Nephron progenitor cell (in vitro differentiated cells): ENCODE data around the gene GSN.
A peak's percentile ranks its signal among the peaks of the same experiment; 100 is the strongest.

ENCODE experiments used
- DNase-seq: peaks from one replicate; pipeline ENCODE4 v3.0.0; 2021
- H3K27ac Mint-ChIP-seq: 2 replicates; pipeline ENCODE4 v1.8.0; 2021; ENCODE audit warnings: mild to moderate bottlenecking, moderate library complexity, mixed read lengths
- H3K27me3 Mint-ChIP-seq: 2 replicates; pipeline ENCODE4 v1.8.0; 2021; ENCODE audit warnings: mild to moderate bottlenecking, low read depth, mixed read lengths; ENCODE audit not compliant: poor library complexity
- H3K36me3 Mint-ChIP-seq: 2 replicates; pipeline ENCODE4 v1.8.0; 2021; ENCODE audit warnings: low read depth, mixed read lengths
- H3K4me1 Mint-ChIP-seq: 2 replicates; pipeline ENCODE4 v1.8.0; 2021; ENCODE audit warnings: mixed read lengths
- H3K4me3 Mint-ChIP-seq: 2 replicates; pipeline ENCODE4 v1.8.0; 2021; ENCODE audit warnings: mild to moderate bottlenecking, moderate library complexity, mixed read lengths
- H3K9me3 Mint-ChIP-seq: 2 replicates; pipeline ENCODE4 v1.8.0; 2021; ENCODE audit warnings: mild to moderate bottlenecking, moderate library complexity, mixed read lengths
- TF ChIP-seq, protein P1 (sequence below): fragments of 200-600 bp; sonication (generic); IDR thresholded peaks from 2 replicates; pipeline ENCODE4 v1.5.0; 2021; ENCODE audit warnings: antibody characterized with exemption

GSN gene

DNA sequence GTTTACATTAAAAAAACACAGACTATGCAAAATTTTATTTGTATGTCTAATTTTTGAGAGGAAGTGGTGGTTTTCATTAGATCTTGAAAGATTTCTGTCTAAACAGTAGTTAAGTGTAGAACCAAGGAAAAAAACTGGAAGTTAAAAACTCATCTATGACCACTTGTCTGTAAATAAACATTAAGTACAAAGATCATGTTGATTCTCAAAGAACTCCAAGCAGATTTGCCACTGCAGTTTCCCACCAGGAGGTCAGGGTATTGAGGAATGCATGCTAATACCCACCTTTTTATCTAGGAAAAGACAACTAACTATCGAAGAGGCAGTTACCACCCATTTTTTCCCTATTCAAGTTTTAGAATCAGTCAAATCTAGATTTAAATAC lies 100.2 kb downstream of the GSN start:
- Mint-ChIP-seq H3K4me3 (peak overlapping the region; percentile 52), H3K9me3 (peaks cover 5% of the 10 kb centered on the region), H3K36me3 (peaks cover 4% of the 10 kb centered on the region), H3K4me1 (peaks cover 17% of the 10 kb centered on the region), H3K27ac (no peak overlapping the region), H3K27me3 (peaks cover 36% of the 10 kb centered on the region)
- TF ChIP-seq, protein P1, sequence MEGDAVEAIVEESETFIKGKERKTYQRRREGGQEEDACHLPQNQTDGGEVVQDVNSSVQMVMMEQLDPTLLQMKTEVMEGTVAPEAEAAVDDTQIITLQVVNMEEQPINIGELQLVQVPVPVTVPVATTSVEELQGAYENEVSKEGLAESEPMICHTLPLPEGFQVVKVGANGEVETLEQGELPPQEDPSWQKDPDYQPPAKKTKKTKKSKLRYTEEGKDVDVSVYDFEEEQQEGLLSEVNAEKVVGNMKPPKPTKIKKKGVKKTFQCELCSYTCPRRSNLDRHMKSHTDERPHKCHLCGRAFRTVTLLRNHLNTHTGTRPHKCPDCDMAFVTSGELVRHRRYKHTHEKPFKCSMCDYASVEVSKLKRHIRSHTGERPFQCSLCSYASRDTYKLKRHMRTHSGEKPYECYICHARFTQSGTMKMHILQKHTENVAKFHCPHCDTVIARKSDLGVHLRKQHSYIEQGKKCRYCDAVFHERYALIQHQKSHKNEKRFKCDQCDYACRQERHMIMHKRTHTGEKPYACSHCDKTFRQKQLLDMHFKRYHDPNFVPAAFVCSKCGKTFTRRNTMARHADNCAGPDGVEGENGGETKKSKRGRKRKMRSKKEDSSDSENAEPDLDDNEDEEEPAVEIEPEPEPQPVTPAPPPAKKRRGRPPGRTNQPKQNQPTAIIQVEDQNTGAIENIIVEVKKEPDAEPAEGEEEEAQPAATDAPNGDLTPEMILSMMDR: no peak
- no peak for DNase-seq

DNA sequence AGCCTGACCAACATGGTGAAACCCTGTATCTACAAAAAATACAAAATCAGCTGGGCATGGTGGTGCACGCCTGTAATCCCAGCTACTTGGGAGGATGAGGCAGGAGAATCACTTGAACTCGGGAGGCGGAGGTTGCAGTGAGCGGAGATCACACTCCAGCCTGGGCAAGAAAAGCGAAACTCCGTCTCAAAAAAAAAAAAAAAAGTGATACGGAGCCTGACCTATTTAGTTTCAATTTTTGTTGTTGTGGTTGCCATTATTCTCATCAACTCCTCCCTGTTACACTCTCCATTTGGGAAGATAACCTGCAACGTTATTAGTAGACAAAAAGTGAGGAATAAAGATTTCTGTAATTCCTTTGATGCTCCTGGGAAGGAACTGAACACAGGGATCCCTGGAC lies 100.8 kb downstream of the GSN start:
- H3K4me1 Mint-ChIP-seq: peaks cover 21% of the 10 kb centered on the region
- DNase-seq: no peak
- H3K36me3 Mint-ChIP-seq: peaks cover 4% of the 10 kb centered on the region

DNA sequence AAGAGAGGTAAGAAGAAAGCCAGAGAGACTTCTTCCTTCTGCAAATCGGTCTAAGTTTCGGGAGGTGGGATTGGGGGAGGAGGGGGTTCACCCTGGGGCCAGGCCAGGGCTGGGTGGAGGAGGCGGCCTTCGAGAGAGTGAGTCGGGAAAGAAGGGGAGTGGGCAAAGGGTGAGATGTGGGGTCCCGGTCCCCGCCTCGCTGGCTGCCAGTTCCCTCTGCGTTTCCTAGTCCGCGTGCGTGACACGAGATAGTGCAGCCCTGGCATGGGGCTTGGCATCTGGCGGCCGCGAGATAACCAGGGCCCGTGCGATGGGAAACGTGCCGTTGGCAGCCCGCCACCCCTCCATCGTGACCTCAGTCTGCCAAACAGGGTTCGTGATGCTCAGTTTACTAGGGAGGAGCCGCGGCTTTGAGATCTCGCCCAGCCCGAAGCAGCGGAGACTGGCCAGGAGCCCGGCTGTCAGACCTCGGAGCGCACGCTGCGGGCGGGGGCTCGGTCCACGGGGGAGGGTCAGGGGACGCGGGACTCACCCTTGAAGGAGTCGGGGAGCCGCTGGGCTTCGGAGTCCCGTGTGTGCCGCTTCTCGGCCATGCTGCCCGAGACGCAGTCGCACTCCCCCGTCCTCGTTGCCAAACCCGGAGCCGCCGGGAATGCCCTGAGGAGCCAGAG lies 101.8 kb downstream of the GSN start, which contains the start of gene STOM:
TSS of gene STOM (minus strand) at position 656 of the 671 bp plus-strand sequence. CDS start at position 593, 63 bp downstream.
- H3K27ac Mint-ChIP-seq: no peak within 1 kb of the TSS
- no peak for DNase-seq
- H3K36me3 Mint-ChIP-seq: peaks cover 4% of the 10 kb centered on the region
- peaks cover 36% of the 10 kb centered on the region for H3K27me3 Mint-ChIP-seq
- peak within 1 kb of the TSS; percentile 81 for H3K4me3 Mint-ChIP-seq
- TF ChIP-seq, protein P1: no peak
- peaks cover 21% of the 10 kb centered on the region for H3K4me1 Mint-ChIP-seq
- H3K9me3 Mint-ChIP-seq: peaks cover 5% of the 10 kb centered on the region

More for the DNA sequence above, 100.8 kb downstream of the GSN start:
- H3K9me3 Mint-ChIP-seq: peaks cover 5% of the 10 kb centered on the region
- H3K27me3 Mint-ChIP-seq: peaks cover 36% of the 10 kb centered on the region
- no peak overlapping the region for H3K27ac Mint-ChIP-seq
- TF ChIP-seq, protein P1: no peak
- H3K4me3 Mint-ChIP-seq: peak overlapping the region; percentile 40

DNA sequence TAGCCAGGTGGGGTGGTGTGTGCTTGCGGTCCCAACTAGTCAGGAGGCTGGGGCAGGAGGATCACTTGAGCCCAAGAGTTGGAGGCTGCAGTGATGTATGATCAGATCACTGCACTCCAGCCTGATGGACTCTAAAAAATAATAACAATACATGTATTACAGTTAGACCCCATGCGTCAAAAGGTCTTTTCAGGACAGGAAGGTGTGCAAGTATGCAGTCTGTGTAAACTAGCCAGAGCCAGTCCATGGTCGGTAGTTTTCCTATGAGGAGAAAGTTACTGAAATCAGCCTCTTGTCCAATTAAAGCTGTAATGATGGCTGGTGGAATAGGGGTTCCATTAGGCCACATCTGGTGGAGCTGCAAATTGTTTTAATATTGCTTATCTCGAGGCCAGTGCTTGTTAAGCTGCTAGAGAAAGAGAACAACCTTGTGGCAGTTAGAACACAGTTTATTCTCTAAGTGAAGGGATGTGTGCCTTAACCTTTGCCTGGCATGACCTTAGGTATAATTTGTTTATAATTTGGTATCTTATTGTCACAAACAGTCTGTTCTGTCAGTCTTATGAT lies 103.6 kb downstream of the GSN start:
- peaks cover 21% of the 10 kb centered on the region for H3K4me1 Mint-ChIP-seq
- H3K36me3 Mint-ChIP-seq: peaks cover 4% of the 10 kb centered on the region
- DNase-seq: no peak
- peaks cover 5% of the 10 kb centered on the region for H3K9me3 Mint-ChIP-seq
- no peak overlapping the region for H3K27ac Mint-ChIP-seq
- H3K4me3 Mint-ChIP-seq: peak overlapping the region; percentile 56
- TF ChIP-seq, protein P1: no peak
- peaks cover 36% of the 10 kb centered on the region for H3K27me3 Mint-ChIP-seq

DNA sequence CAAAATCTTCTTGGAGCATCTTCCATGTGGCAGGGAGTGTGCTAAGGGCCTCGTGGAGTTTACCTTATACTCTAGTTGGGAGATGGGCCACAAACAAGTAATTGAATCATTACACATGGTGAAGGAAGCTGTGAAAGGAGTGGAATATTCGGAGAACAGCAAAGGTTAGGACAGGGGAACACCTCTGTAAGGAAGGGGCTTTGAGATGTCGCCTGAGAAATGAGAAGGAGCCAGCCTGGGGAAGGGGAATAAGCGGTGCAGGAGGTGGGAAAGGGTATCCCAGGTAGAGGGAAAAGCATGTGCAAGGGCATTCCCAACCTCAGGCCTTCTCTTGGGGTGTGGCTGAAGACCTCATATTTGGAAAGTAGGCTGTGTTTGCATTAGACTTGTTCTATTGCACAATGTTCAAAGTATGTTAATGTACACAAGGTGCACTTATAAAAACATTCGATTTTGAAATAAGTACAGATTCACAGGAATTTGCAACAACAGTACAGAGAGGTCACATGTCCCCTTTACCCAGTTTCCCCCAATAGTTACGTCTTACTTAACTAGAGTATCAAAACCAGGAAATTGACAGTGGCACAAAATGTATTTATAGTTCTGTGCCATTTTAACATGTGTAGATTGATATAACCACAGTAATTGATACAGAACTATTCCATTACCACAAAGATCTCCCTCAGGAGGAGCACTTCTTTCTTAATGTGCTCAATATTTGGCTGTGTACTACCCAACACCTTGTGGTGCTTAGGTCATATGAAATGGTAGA lies 104.5 kb downstream of the GSN start:
- peaks cover 4% of the 10 kb centered on the region for H3K36me3 Mint-ChIP-seq
- H3K4me3 Mint-ChIP-seq: no peak overlapping the region
- peaks cover 5% of the 10 kb centered on the region for H3K9me3 Mint-ChIP-seq
- TF ChIP-seq, protein P1: no peak
- H3K27me3 Mint-ChIP-seq: peaks cover 36% of the 10 kb centered on the region
- H3K27ac Mint-ChIP-seq: no peak overlapping the region
- peaks cover 21% of the 10 kb centered on the region for H3K4me1 Mint-ChIP-seq
- no peak for DNase-seq
